Neuronal stem cell (in vitro differentiated cells): ENCODE data around the gene GRM2.
A peak's percentile ranks its signal among the peaks of the same experiment; 100 is the strongest.

Experiments
- DNase-seq: peaks from one replicate; pipeline ENCODE4 v3.0.0-alpha.2; 2013; ENCODE audit warnings: low spot score
- H2AFZ ChIP-seq: one replicate; pipeline ENCODE4 v1.6.1; 2013; ENCODE audit warnings: mild to moderate bottlenecking, low read length, inconsistent platforms
- H2AK5ac ChIP-seq: 2 replicates; pipeline ENCODE4 v1.6.1; 2013; ENCODE audit warnings: low read depth, mild to moderate bottlenecking, inconsistent platforms, low read length, moderate library complexity, mixed read lengths
- H2BK120ac ChIP-seq: 2 replicates; pipeline ENCODE4 v1.6.1; 2013; ENCODE audit warnings: low read depth, mild to moderate bottlenecking, inconsistent platforms, low read length, moderate library complexity, mixed read lengths
- H2BK12ac ChIP-seq: one replicate; pipeline ENCODE4 v1.6.1; 2013; ENCODE audit warnings: low read length, inconsistent platforms
- H2BK15ac ChIP-seq: 2 replicates; pipeline ENCODE4 v1.6.1; 2013; ENCODE audit warnings: mild to moderate bottlenecking, low read length, inconsistent platforms, mixed read lengths
- H2BK5ac ChIP-seq: one replicate; pipeline ENCODE4 v1.6.1; 2013; ENCODE audit warnings: inconsistent platforms, mild to moderate bottlenecking, low read length, moderate library complexity
- H3K14ac ChIP-seq: one replicate; pipeline ENCODE4 v1.6.1; 2013; ENCODE audit warnings: low read length, inconsistent platforms
- H3K18ac ChIP-seq: 2 replicates; pipeline ENCODE4 v1.6.1; 2013; ENCODE audit warnings: low read length, inconsistent platforms
- H3K23ac ChIP-seq: 2 replicates; pipeline ENCODE4 v1.6.1; 2013; ENCODE audit warnings: low read depth, mild to moderate bottlenecking, mixed read lengths, low read length, inconsistent platforms; ENCODE audit not compliant: poor library complexity
- H3K27ac ChIP-seq: replicated peaks from 3 replicates; pipeline ENCODE4 v1.5.1; 2013; ENCODE audit warnings: low read length, inconsistent platforms
- H3K27me3 ChIP-seq, 3 experiments: 2 replicates each; pipeline ENCODE4 v1.6.1; 2013; ENCODE audit warnings: low read length in 3 of 3, mild to moderate bottlenecking in 2 of 3, inconsistent platforms in 1 of 3, low read depth in 1 of 3, mixed read lengths in 1 of 3, moderate library complexity in 1 of 3; ENCODE audit not compliant: control insufficient read depth in 3 of 3, insufficient read depth in 3 of 3
- H3K36me3 ChIP-seq, 2 donors: replicated peaks in 1 of 2; 2 replicates each; pipeline ENCODE4 v1.6.1; 2013; ENCODE audit warnings: low read length in 2 of 2; ENCODE audit not compliant: control insufficient read depth in 2 of 2, insufficient read depth in 2 of 2
- H3K4ac ChIP-seq: 2 replicates; pipeline ENCODE4 v1.6.1; 2013; ENCODE audit warnings: inconsistent platforms, mild to moderate bottlenecking, low read length, moderate library complexity
- H3K4me1 ChIP-seq, 2 donors: 1 replicate in 1 of 2; 2 replicates in 1 of 2; pipeline ENCODE4 v1.6.1; 2013; ENCODE audit warnings: low read length in 2 of 2, low read depth in 1 of 2; ENCODE audit not compliant: control insufficient read depth in 2 of 2, insufficient read depth in 1 of 2
- H3K4me2 ChIP-seq: one replicate; pipeline ENCODE4 v1.6.1; 2013; ENCODE audit warnings: mild to moderate bottlenecking, low read length, inconsistent platforms; ENCODE audit not compliant: insufficient read depth, poor library complexity, severe bottlenecking
- H3K4me3 ChIP-seq, 2 donors: 2 replicates each; pipeline ENCODE4 v1.5.1; 2013; ENCODE audit warnings: low read length in 2 of 2, mild to moderate bottlenecking in 2 of 2, inconsistent platforms in 1 of 2, moderate library complexity in 1 of 2
- H3K79me1 ChIP-seq: one replicate; pipeline ENCODE4 v1.6.1; 2013; ENCODE audit warnings: low read depth, mild to moderate bottlenecking, inconsistent platforms, low read length, moderate library complexity
- H3K9ac ChIP-seq: one replicate; pipeline ENCODE4 v1.6.1; 2013; ENCODE audit warnings: mild to moderate bottlenecking, low read depth, low read length, inconsistent platforms; ENCODE audit not compliant: poor library complexity
- H3K9me3 ChIP-seq, 2 donors: replicated peaks in 1 of 2; 2 replicates each; pipeline versions ENCODE3 to v1.6.1; 2013; ENCODE audit warnings: low read length in 2 of 2, mild to moderate bottlenecking in 2 of 2, inconsistent platforms in 1 of 2, low read depth in 1 of 2, mixed read lengths in 1 of 2, moderate library complexity in 1 of 2; ENCODE audit not compliant: control insufficient read depth in 2 of 2, insufficient read depth in 1 of 2
- H4K8ac ChIP-seq: one replicate; pipeline ENCODE4 v1.6.1; 2013; ENCODE audit warnings: low read depth, mild to moderate bottlenecking, inconsistent platforms, low read length, moderate library complexity
- H4K91ac ChIP-seq: one replicate; pipeline ENCODE4 v1.6.1; 2013; ENCODE audit warnings: low read length, low read depth, mild to moderate bottlenecking, inconsistent platforms; ENCODE audit not compliant: poor library complexity
- WGBS, 2 donors: extraction: QIAGEN DNeasy Blood & Tissue Kit; methylation state at CpG; one replicate each; pipeline ENCODE4 v1.1.7; 2013; ENCODE audit warnings: missing lambda C conversion rate in 2 of 2, mixed read lengths in 1 of 2; ENCODE audit not compliant: insufficient read length in 2 of 2, insufficient replicate concordance in 1 of 2; ENCODE audit errors: extremely low coverage in 2 of 2; 5-methylcytosine and 5-hydroxymethylcytosine counted together

Gene GRM2

DNA sequence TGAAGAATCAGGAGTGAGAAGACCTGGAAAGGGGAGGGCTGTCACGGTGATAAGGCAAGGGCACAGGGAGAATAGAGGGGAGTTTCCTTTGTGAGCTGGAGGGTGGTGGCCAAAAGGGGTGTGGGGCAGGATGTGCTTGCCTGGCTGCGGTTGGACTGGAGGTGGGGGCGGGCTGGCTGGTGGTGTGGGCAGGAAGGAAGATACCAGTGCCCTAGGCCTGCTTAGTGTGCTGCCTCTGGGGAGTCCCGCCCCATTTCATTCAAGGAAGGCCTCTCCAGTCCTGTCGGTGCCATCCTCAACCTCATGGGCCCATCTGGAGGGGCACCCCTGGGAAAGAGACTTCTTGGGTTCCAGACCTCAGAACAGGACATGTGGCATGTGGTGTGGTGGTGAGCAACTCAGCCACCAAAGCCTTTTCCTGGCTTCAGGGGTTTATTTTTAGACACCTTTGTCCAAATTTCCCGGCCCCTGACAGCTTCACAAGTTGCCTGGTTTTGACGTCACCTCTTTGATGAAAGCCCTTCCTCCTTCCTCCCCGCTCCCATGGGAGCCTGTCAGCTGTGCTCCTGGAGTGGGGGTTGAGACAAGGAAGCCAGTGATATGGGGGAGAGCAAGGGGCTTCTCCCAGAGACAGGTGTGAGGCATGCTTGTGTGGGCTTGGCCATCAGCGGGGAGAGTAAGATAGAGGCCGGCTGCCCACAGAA lies 20.2 kb upstream of the GRM2 start:
- Histone ChIP-seq H2BK12ac (no peak overlapping the region), H2AK5ac (no peak overlapping the region), H3K4me1 (peaks cover 3 to 5% of the 10 kb centered on the region in 2 donors), H2AFZ (no peak overlapping the region), H4K91ac (no peak overlapping the region), H3K27ac (no peak overlapping the region), H3K9ac (peak overlapping the region; percentile 53), H2BK15ac (no peak overlapping the region), H3K14ac (no peak overlapping the region), H2BK5ac (no peak overlapping the region), H3K18ac (no peak overlapping the region), H3K4me3 (no peak overlapping the region), H3K4ac (no peak overlapping the region), H3K4me2 (no peak overlapping the region), H3K9me3 (no peaks in the 10 kb centered on the region), H3K79me1 (no peaks in the 10 kb centered on the region), H3K27me3 (no peaks in the 10 kb centered on the region), H3K23ac (no peak overlapping the region), H4K8ac (no peak overlapping the region), H3K36me3 (peaks cover 0 to 30% of the 10 kb centered on the region in 2 donors), H2BK120ac (no peak overlapping the region)
- DNase-seq: no peak
- no CpG with 5 or more reads among the region's 10 CpGs for WGBS, 2 donors

GRCh38 chr3:51687431-51688205 lies 19.2 kb upstream of the GRM2 start:
- no peak overlapping the region for H3K23ac ChIP-seq
- no peak overlapping the region for H3K18ac ChIP-seq
- H3K4me3 ChIP-seq: no peak overlapping the region
- no peak overlapping the region for H3K4ac ChIP-seq
- H2BK120ac ChIP-seq: no peak overlapping the region
- no peak for DNase-seq
- H3K4me2 ChIP-seq: no peak overlapping the region
- H3K14ac ChIP-seq: no peak overlapping the region
- H3K9ac ChIP-seq: no peak overlapping the region
- no peaks in the 10 kb centered on the region for H3K79me1 ChIP-seq
- no peak overlapping the region for H2AFZ ChIP-seq
- WGBS, 2 donors: no CpG with 5 or more reads among the region's 14 CpGs
- no peaks in the 10 kb centered on the region for H3K9me3 ChIP-seq
- H4K8ac ChIP-seq: no peak overlapping the region
- H2BK5ac ChIP-seq: no peak overlapping the region
- H3K27ac ChIP-seq: no peak overlapping the region
- peak overlapping the region; percentile 52 for H2BK15ac ChIP-seq
- no peak overlapping the region for H4K91ac ChIP-seq
- peaks cover 0 to 34% of the 10 kb centered on the region in 2 donors for H3K36me3 ChIP-seq
- H2BK12ac ChIP-seq: no peak overlapping the region
- H2AK5ac ChIP-seq: no peak overlapping the region
- H3K4me1 ChIP-seq: peaks cover 0 to 6% of the 10 kb centered on the region in 2 donors
- no peaks in the 10 kb centered on the region for H3K27me3 ChIP-seq

- Histone ChIP-seq H2AK5ac (no peak overlapping the region), H3K18ac (no peak overlapping the region), H3K9ac (no peak overlapping the region), H3K27me3 (no peaks in the 10 kb centered on the region), H2BK15ac (no peak overlapping the region), H3K4me3 (no peak overlapping the region), H2BK120ac (no peak overlapping the region), H2BK5ac (no peak overlapping the region), H3K9me3 (no peaks in the 10 kb centered on the region), H4K91ac (no peak overlapping the region), H3K36me3 (peaks cover 0 to 36% of the 10 kb centered on the region in 2 donors), H3K14ac (no peak overlapping the region), H3K79me1 (no peaks in the 10 kb centered on the region), H3K23ac (no peak overlapping the region), H3K4ac (no peak overlapping the region), H2BK12ac (no peak overlapping the region), H2AFZ (no peak overlapping the region), H3K4me1 (peaks cover 0 to 6% of the 10 kb centered on the region in 2 donors), H4K8ac (no peak overlapping the region), H3K4me2 (no peak overlapping the region), H3K27ac (no peak overlapping the region)
- no peak for DNase-seq
- WGBS, 2 donors: no CpG with 5 or more reads among the region's 3 CpGs
Measured at GRCh38 chr3:51688206-51688600, 18.7 kb upstream of the GRM2 start.

DNA sequence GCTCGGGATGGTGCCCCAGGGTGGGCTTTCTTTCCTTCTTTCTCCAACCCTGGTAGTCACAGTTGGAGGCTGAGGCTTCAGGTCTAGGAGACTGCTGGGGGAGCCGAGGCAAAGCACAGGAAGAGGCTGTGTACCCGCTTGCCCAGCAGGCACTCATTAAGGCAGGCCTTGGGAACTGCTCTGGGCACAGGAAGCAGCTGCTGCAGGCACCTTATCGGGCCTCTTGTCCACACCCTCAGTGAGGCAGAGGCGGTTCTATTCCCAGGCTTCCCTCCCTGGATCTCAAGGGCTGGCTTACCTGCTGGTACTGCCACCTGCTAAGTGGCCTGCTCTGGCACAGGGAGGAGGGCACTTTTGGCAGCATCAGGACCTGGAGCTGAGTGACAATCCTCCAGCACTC lies 15.8 kb upstream of the GRM2 start:
- no peak overlapping the region for H3K23ac ChIP-seq
- no peaks in the 10 kb centered on the region for H3K9me3 ChIP-seq
- no peak overlapping the region for H3K27ac ChIP-seq
- WGBS, 2 donors: no CpG with 5 or more reads among the region's 5 CpGs
- no peak overlapping the region for H4K8ac ChIP-seq
- no peak overlapping the region for H2AFZ ChIP-seq
- peak overlapping the region; percentile 9 for H2AK5ac ChIP-seq
- peak overlapping the region; percentile 66 for H2BK15ac ChIP-seq
- H3K4ac ChIP-seq: no peak overlapping the region
- no peak overlapping the region for H3K4me2 ChIP-seq
- peak overlapping the region; percentile 19 for H2BK5ac ChIP-seq
- peaks cover 0 to 6% of the 10 kb centered on the region in 2 donors for H3K4me1 ChIP-seq
- H3K27me3 ChIP-seq: no peaks in the 10 kb centered on the region
- DNase-seq: no peak
- no peaks in the 10 kb centered on the region for H3K79me1 ChIP-seq
- H3K14ac ChIP-seq: no peak overlapping the region
- no peak overlapping the region for H2BK120ac ChIP-seq
- H3K9ac ChIP-seq: no peak overlapping the region
- no peak overlapping the region for H3K18ac ChIP-seq
- H3K36me3 ChIP-seq: peaks cover 0 to 18% of the 10 kb centered on the region in 2 donors
- no peak overlapping the region for H4K91ac ChIP-seq
- no peak overlapping the region for H3K4me3 ChIP-seq
- peak overlapping the region; percentile 33 for H2BK12ac ChIP-seq
